ENCODE results near the gene AK1.

AK1 gene

GRCh38 chr9:127915801-127916719 lies 38.6 kb upstream of the AK1 start:
- H3K4me3 ChIP-seq (ENCODE audit: control insufficient read depth, low read depth, low read length) = peak overlapping the region; percentile 82
- no peak for DNase-seq (ENCODE audit: low read depth)
- TF ChIP-seq CTCF (conservative IDR thresholded peaks at IDR 0.05; ENCODE audit: control insufficient read depth, insufficient read depth, low read depth, low read length) = no peak

DNA sequence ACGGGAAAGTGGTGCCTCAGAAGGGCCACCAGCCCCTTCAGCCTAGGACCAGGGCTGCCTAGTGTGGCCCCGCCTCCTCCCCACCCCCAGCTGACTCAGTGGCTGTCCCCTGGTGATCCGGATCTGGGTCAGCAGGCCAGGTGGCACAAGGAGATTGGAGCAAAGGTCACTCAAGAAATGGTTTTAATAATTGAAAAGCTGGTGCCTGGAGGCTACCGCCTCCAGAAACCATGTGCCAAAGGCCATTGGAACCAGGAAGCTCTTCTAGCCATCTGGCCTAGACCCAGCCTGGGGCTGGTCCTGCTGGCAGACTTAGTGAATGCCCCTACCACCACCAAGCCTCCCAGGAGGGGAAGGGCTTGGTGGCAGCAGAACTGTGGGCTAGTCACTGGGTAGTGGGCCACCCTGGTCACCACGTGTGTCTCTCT lies 37.9 kb upstream of the AK1 start:
- TF ChIP-seq CTCF (conservative IDR thresholded peaks at IDR 0.05; ENCODE audit: control insufficient read depth, insufficient read depth, low read depth, low read length) = no peak
- peak overlapping the region; percentile 82 for H3K4me3 ChIP-seq (ENCODE audit: control insufficient read depth, low read depth, low read length)
- no peak for DNase-seq (ENCODE audit: low read depth)

- no peak overlapping the region for H3K4me3 ChIP-seq (ENCODE audit: control insufficient read depth, low read depth, low read length)
- DNase-seq (ENCODE audit: low read depth) = no peak
- TF ChIP-seq CTCF (conservative IDR thresholded peaks at IDR 0.05; ENCODE audit: control insufficient read depth, insufficient read depth, low read depth, low read length) = no peak
These were observed 36.2 kb upstream of the AK1 start for GRCh38 chr9:127913682-127914081.

DNA sequence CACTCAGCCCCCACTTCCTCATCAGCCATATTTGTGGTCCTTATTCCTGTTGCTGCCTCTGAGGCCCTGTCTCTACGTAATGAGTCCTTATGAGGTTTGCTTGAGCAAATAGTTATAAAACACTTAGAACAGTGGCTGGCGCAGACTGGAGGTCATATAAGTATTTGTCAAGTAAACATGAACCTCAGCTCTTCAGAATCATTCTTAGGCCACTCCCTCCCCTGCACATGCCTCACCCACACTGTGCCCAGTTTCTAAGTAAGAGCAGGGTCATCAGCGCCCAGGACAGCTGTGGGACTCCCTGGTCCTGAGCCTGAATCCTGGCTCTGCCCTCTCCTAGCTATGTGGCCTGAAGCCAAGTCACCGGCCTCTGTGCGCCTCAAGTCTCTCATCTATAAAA lies 35.4 kb upstream of the AK1 start:
- H3K4me3 ChIP-seq (ENCODE audit: control insufficient read depth, low read depth, low read length) = no peak overlapping the region
- no peak for TF ChIP-seq CTCF (conservative IDR thresholded peaks at IDR 0.05; ENCODE audit: control insufficient read depth, insufficient read depth, low read depth, low read length)
- no peak for DNase-seq (ENCODE audit: low read depth)

DNA sequence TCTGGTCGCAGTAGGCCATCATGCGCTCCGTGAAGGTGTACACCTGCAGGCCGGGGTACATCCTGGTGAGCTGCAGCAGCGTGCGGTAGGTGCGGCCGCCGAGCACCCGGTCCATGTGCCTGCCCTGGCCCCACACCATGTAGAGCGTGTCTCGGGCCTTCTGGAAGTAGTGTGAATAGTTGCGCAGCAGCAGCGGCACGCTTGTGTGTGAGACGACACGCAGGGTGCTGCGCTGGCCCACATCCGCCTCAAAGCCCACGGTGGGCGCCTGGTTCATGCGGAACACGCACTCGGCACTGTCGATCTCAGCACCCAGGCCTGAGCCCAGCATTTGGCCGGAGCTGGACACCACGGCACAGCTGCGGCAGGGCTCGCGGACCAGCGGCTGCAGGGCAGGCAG lies 34.8 kb upstream of the AK1 start:
- no peak for TF ChIP-seq CTCF (conservative IDR thresholded peaks at IDR 0.05; ENCODE audit: control insufficient read depth, insufficient read depth, low read depth, low read length)
- DNase-seq (ENCODE audit: low read depth) = no peak
- no peak overlapping the region for H3K4me3 ChIP-seq (ENCODE audit: control insufficient read depth, low read depth, low read length)

- peak; percentile 10 for TF ChIP-seq CTCF (conservative IDR thresholded peaks at IDR 0.05; ENCODE audit: control insufficient read depth, insufficient read depth, low read depth, low read length)
- peak; percentile 43 for DNase-seq (ENCODE audit: low read depth)
- no peak overlapping the region for H3K4me3 ChIP-seq (ENCODE audit: control insufficient read depth, low read depth, low read length)
These were observed 33.2 kb upstream of the AK1 start for GRCh38 chr9:127910613-127911205.
